OCI-LY1 (cell line): ENCODE measurements around the gene SSRP1.

Experiments used
- H2AFZ ChIP-seq: fragments of 200-600 bp; sonication (generic), shearing (Covaris generic); 2 replicates; pipeline ENCODE4 v1.6.0; 2014; ENCODE audit warnings: antibody characterized with exemption, mild to moderate bottlenecking, low read length
- H3F3A ChIP-seq: fragments of 200-600 bp; sonication (generic), shearing (Covaris generic); 2 replicates; pipeline ENCODE4 v1.6.0; 2014; ENCODE audit warnings: mild to moderate bottlenecking, antibody characterized with exemption, low read length, moderate library complexity; ENCODE audit not compliant: insufficient read depth
- H3K27ac ChIP-seq: fragments of 200-600 bp; sonication (generic); 2 replicates; pipeline ENCODE4 v1.5.1; 2014; ENCODE audit warnings: low read length, mixed run types, mild to moderate bottlenecking, low read depth; ENCODE audit not compliant: poor library complexity, severe bottlenecking
- H3K27me3 ChIP-seq: fragments of 200-600 bp; sonication (generic); 2 replicates; pipeline ENCODE4 v1.6.0; 2014; ENCODE audit warnings: antibody characterized with exemption, mild to moderate bottlenecking, low read length, moderate library complexity; ENCODE audit not compliant: insufficient read depth
- H3K36me3 ChIP-seq: fragments of 200-600 bp; sonication (generic); 2 replicates; pipeline ENCODE4 v1.6.1; 2014; ENCODE audit warnings: mild to moderate bottlenecking, antibody characterized with exemption, low read length, moderate library complexity, mixed read lengths; ENCODE audit not compliant: insufficient read depth
- H3K4me1 ChIP-seq: fragments of 200-600 bp; sonication (generic); 2 replicates; pipeline ENCODE4 v1.5.1; 2014; ENCODE audit warnings: mild to moderate bottlenecking, low read length, moderate library complexity; ENCODE audit not compliant: insufficient read depth, severe bottlenecking
- H3K4me2 ChIP-seq: fragments of 200-600 bp; sonication (generic), shearing (Covaris generic); 2 replicates; pipeline ENCODE4 v1.6.1; 2014; ENCODE audit warnings: low read length
- H3K4me3 ChIP-seq: fragments of 200-600 bp; sonication (generic); 2 replicates; pipeline ENCODE4 v1.5.1; 2014; ENCODE audit warnings: low read length, low read depth, mild to moderate bottlenecking, mixed read lengths; ENCODE audit not compliant: poor library complexity, severe bottlenecking
- H3K79me2 ChIP-seq: fragments of 200-600 bp; shearing (Covaris generic); 2 replicates; pipeline ENCODE4 v1.6.1; 2016; ENCODE audit warnings: mixed run types, low read length, mixed read lengths; ENCODE audit not compliant: insufficient read depth
- H3K9ac ChIP-seq: fragments of 200-600 bp; sonication (generic), shearing (Covaris generic); 2 replicates; pipeline ENCODE4 v1.6.1; 2014; ENCODE audit warnings: mild to moderate bottlenecking, low read length, mixed read lengths
- H3K9me2 ChIP-seq: fragments of 200-600 bp; sonication (generic), shearing (Covaris generic); 2 replicates; pipeline ENCODE4 v1.6.1; 2014; ENCODE audit warnings: low read depth, mild to moderate bottlenecking, low read length, mixed read lengths
- H3K9me3 ChIP-seq: fragments of 200-600 bp; shearing (Covaris generic); 2 replicates; pipeline ENCODE4 v1.6.1; 2014; ENCODE audit warnings: low read length, mixed read lengths
- H4K20me1 ChIP-seq: fragments of 200-600 bp; sonication (generic), shearing (Covaris generic); 2 replicates; pipeline ENCODE4 v1.6.0; 2016; ENCODE audit warnings: mild to moderate bottlenecking, low read length; ENCODE audit not compliant: insufficient read depth
- EZH2 ChIP-seq: fragments of 200-600 bp; sonication (generic), shearing (Covaris generic); IDR thresholded peaks from 2 replicates; pipeline ENCODE4 v1.8.0; 2017; ENCODE audit warnings: borderline replicate concordance, mixed run types, mild to moderate bottlenecking, antibody characterized with exemption, low read length, moderate library complexity, mixed read lengths
- TF ChIP-seq, protein P1 (sequence below): fragments of 200-600 bp; sonication (generic), shearing (Covaris generic); IDR thresholded peaks from 2 replicates; pipeline ENCODE4 v1.5.1; 2017; ENCODE audit warnings: mild to moderate bottlenecking, antibody characterized with exemption, low read length, moderate library complexity, mixed read lengths

Gene SSRP1

DNA sequence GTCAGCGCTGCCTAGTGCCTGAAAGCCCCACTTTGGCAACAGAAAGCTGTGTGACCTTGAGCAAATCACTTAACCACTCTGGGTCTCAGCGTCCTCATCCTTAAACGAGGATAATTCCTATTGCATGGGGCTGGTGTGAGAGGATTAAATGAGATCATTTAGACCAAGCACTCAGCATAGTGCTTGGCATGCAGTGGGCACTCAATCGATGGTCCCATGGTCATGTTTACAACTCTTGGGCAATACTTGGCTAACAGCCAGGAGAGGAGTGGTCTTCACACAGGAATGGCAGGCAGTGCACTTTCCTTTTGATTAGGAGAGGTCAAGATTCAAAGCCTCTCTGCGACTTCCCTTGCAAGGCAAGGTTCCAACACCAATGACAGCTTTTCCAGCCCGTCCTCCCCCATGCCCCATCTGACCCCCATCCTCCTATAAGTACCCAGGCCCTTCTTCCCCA, 25.0 kb downstream of the SSRP1 start:
- H3K36me3 ChIP-seq = peaks cover 38% of the 10 kb centered on the region
- H3K9ac ChIP-seq = no peak overlapping the region
- H3K9me2 ChIP-seq = no peaks in the 10 kb centered on the region
- no peaks in the 10 kb centered on the region for H3K4me1 ChIP-seq
- H3K4me2 ChIP-seq = no peak overlapping the region
- H3F3A ChIP-seq = no peaks in the 10 kb centered on the region
- no peaks in the 10 kb centered on the region for H3K79me2 ChIP-seq
- no peak overlapping the region for H3K4me3 ChIP-seq
- H2AFZ ChIP-seq = no peak overlapping the region
- no peak overlapping the region for H3K27ac ChIP-seq
- TF ChIP-seq, protein P1, sequence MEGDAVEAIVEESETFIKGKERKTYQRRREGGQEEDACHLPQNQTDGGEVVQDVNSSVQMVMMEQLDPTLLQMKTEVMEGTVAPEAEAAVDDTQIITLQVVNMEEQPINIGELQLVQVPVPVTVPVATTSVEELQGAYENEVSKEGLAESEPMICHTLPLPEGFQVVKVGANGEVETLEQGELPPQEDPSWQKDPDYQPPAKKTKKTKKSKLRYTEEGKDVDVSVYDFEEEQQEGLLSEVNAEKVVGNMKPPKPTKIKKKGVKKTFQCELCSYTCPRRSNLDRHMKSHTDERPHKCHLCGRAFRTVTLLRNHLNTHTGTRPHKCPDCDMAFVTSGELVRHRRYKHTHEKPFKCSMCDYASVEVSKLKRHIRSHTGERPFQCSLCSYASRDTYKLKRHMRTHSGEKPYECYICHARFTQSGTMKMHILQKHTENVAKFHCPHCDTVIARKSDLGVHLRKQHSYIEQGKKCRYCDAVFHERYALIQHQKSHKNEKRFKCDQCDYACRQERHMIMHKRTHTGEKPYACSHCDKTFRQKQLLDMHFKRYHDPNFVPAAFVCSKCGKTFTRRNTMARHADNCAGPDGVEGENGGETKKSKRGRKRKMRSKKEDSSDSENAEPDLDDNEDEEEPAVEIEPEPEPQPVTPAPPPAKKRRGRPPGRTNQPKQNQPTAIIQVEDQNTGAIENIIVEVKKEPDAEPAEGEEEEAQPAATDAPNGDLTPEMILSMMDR = no peak
- no peak for TF ChIP-seq EZH2
- H4K20me1 ChIP-seq = no peaks in the 10 kb centered on the region
- no peaks in the 10 kb centered on the region for H3K9me3 ChIP-seq
- no peaks in the 10 kb centered on the region for H3K27me3 ChIP-seq

GRCh38 chr11:57310091-57310490, 25.6 kb downstream of the SSRP1 start:
- Histone ChIP-seq H3K9me3 (no peaks in the 10 kb centered on the region), H3K79me2 (no peaks in the 10 kb centered on the region), H3K9ac (no peak overlapping the region), H3K4me2 (no peak overlapping the region), H4K20me1 (no peaks in the 10 kb centered on the region), H3F3A (no peaks in the 10 kb centered on the region), H3K27me3 (no peaks in the 10 kb centered on the region), H3K9me2 (no peaks in the 10 kb centered on the region), H3K36me3 (peaks cover 36% of the 10 kb centered on the region), H3K27ac (no peak overlapping the region), H3K4me3 (no peak overlapping the region), H3K4me1 (no peaks in the 10 kb centered on the region), H2AFZ (no peak overlapping the region)
- TF ChIP-seq EZH2 = no peak
- TF ChIP-seq, protein P1 = no peak

GRCh38 chr11:57309106-57310059, 26.3 kb downstream of the SSRP1 start:
- TF ChIP-seq, protein P1 = no peak
- TF ChIP-seq EZH2 = no peak
- Histone ChIP-seq H3K4me3 (no peak overlapping the region), H3K4me1 (no peaks in the 10 kb centered on the region), H3F3A (no peaks in the 10 kb centered on the region), H3K9me2 (no peaks in the 10 kb centered on the region), H3K9ac (no peak overlapping the region), H4K20me1 (no peaks in the 10 kb centered on the region), H3K27ac (no peak overlapping the region), H3K4me2 (no peak overlapping the region), H3K9me3 (no peaks in the 10 kb centered on the region), H3K79me2 (no peaks in the 10 kb centered on the region), H2AFZ (no peak overlapping the region), H3K27me3 (no peaks in the 10 kb centered on the region), H3K36me3 (peaks cover 36% of the 10 kb centered on the region)
